ENCODE results near the gene HIRA. TPM values are rescaled to one million over a fixed set of nuclear protein-coding genes. Genes with fewer than 3 reads are reported as not detected.

Gene HIRA
- total RNA-seq, 2 donors from 2014 or later = 23.8 to 25.7 TPM

DNA sequence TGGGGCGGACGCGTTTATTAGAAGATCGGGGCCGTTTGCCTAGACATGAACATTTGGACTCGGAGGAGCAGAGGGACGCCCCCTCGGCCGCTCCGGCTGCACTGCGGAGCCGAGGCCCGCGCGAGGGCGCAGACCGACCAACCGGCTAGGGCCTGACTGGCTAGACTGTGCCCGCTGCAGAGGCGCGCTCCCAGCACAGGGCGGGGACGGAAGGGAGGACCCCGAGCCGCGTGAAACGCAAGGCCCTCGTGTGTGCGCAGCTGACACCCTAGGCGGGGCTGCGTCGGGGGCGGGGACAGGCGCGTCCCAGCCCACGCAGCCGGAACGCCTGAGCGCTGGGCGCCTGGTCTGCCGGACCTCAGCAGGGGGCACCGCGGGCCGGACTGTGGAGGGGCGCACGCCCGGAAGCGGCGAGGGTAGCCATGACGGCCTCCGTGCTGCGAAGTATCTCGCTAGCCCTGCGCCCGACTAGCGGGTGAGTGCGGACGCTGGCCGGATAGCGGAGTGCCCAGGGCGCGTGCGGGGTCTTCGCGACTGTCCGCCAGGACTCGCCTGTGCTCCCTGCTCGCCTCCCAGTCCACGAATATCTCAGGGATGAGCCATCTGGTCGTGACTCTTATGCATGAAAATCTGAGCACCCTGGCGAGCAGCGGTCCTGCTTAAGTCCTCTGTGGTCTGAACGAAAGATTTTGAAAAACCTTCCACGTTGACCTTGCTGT, 759 bp upstream of the HIRA start, which contains the start of gene MRPL40:
Gene MRPL40, plus strand, starts transcription at position 413 of the 719 bp plus-strand sequence. Its CDS starts 10 bp downstream, at position 423.
- ATAC-seq (ENCODE audit: insufficient number of reproducible peaks, low FRiP score, low read depth) (peak; percentile 89), DNase-seq (ENCODE audit: low spot score) (peak; percentile 58)
- Histone ChIP-seq H3K9me3 (no peaks in the 10 kb centered on the region), H3K4me3 (peak within 1 kb of the TSS; percentile 95), H3K36me3 (peaks cover 13% of the 10 kb centered on the region), H3K27me3 (replicated peaks; ENCODE audit: insufficient read depth) (no peaks in the 10 kb centered on the region), H3K27ac (peak within 1 kb of the TSS; percentile 91 to 94), H3K4me1 (ENCODE audit: control insufficient read depth in 1 of 2, low read depth in 2 of 2) (peaks cover 12 to 33% of the 10 kb centered on the region in 2 donors)
- TF ChIP-seq, protein P1, sequence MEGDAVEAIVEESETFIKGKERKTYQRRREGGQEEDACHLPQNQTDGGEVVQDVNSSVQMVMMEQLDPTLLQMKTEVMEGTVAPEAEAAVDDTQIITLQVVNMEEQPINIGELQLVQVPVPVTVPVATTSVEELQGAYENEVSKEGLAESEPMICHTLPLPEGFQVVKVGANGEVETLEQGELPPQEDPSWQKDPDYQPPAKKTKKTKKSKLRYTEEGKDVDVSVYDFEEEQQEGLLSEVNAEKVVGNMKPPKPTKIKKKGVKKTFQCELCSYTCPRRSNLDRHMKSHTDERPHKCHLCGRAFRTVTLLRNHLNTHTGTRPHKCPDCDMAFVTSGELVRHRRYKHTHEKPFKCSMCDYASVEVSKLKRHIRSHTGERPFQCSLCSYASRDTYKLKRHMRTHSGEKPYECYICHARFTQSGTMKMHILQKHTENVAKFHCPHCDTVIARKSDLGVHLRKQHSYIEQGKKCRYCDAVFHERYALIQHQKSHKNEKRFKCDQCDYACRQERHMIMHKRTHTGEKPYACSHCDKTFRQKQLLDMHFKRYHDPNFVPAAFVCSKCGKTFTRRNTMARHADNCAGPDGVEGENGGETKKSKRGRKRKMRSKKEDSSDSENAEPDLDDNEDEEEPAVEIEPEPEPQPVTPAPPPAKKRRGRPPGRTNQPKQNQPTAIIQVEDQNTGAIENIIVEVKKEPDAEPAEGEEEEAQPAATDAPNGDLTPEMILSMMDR (IDR thresholded peaks at IDR 0.05) = no peak

DNA sequence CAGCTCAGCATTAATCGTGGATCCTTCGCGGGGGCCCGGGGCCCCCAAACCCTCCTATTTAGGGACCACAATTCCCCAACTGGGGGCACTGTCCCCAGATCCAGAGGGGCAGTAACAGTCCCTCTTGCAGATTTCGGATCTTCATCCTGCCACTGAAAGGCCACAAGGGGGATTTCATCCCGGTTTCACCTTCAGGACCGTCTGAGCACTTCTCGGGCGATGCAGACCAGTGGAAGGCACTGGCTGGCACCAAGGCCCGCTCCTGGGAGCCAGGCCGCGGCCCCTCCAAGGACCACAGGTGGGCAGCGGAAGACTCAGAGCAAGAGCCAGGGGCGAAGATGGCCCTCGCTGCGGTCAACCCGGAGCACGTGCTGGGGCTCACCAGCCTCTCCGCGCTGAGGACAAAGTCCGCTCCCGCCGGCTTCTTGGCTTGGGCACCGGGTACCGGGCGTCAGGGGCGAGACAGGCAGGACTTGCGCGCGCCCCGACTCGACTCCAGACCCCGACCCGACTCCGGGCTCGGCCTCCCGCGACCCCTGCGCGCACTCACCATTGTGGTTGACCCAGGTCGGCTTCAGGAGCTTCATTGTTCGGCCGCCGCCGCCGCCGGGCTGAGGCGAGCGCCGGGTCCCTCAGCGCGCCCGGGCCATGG, 517 bp downstream of the HIRA start:
- DNase-seq (ENCODE audit: low spot score) (no peak), ATAC-seq (ENCODE audit: insufficient number of reproducible peaks, low FRiP score, low read depth) (no peak)
- Histone ChIP-seq H3K4me1 (ENCODE audit: control insufficient read depth in 1 of 2, low read depth in 2 of 2) (peaks cover 12 to 33% of the 10 kb centered on the region in 2 donors), H3K4me3 (peak overlapping the region; percentile 95), H3K27ac (no peak overlapping the region), H3K36me3 (peaks cover 11% of the 10 kb centered on the region), H3K9me3 (no peaks in the 10 kb centered on the region), H3K27me3 (replicated peaks; ENCODE audit: insufficient read depth) (no peaks in the 10 kb centered on the region)
- TF ChIP-seq, protein P1 (IDR thresholded peaks at IDR 0.05) = no peak

DNA sequence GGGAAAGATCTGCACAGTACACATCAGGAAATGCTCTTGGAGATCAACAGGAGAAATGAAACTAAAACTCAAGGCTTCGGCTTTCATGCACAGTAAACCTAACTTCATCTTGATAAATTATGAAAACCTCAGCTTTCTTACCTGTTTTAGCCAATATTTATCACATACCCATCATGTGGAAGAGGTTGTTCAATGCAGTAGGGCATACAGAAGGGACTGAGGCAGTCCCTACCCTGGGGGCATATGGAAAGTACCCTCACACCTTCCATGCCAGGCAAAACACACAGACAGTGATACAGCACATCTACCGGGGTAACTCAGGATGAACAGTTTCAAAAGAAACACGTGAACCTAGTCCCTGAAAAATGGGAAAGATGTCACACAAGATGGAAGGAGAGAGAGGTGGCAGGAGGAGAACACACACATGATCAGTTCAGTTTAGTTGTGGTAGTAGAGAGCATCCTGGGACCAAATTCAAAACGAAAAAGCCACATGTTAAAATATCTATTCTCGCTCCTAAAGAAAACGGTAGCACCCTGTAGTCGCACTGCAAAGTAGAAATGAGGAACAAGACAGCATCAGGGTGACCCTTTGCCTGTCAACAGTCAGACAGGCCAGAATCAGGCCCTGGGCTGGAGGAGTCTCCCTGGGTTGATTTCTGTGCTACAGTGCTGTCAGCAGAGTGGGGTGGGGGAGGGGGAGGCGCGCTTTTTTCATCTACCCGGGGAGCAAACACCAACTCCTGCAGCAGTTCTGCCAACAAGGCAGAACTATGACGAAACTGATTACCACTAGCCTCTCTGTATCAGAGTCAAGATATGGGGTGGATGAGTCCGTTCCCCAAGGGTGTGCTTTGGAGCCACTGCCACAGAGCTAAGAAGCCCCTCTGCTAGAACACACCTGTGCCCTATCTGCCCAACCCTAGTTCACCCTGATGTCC, 1.3 kb downstream of the HIRA start:
- H3K9me3 ChIP-seq = no peaks in the 10 kb centered on the region
- peaks cover 12 to 33% of the 10 kb centered on the region in 2 donors for H3K4me1 ChIP-seq (ENCODE audit: control insufficient read depth in 1 of 2, low read depth in 2 of 2)
- no peak overlapping the region for H3K27ac ChIP-seq
- H3K36me3 ChIP-seq = peaks cover 4% of the 10 kb centered on the region
- DNase-seq (ENCODE audit: low spot score) = no peak
- H3K27me3 ChIP-seq (replicated peaks; ENCODE audit: insufficient read depth) = no peaks in the 10 kb centered on the region
- TF ChIP-seq, protein P1 (IDR thresholded peaks at IDR 0.05) = no peak
- H3K4me3 ChIP-seq = peak overlapping the region; percentile 95
- no peak for ATAC-seq (ENCODE audit: insufficient number of reproducible peaks, low FRiP score, low read depth)

DNA sequence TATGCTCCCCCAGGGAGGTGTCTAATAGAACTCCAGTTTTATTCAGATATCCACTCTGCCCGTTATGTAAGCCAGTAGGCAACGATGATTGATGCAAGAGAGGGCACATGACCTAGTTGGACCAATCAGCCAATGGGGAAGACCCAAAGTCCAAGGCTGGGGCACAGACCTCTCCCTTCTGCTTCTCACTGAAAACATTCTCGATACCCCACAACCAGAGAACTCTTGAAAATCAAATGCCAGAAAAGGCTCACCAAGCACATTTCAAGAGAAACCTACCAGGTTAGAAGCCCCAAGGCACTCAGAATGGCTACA, 7.4 kb downstream of the HIRA start:
- TF ChIP-seq, protein P1 (IDR thresholded peaks at IDR 0.05) = no peak
- Histone ChIP-seq H3K36me3 (no peaks in the 10 kb centered on the region), H3K27ac (no peak overlapping the region), H3K27me3 (replicated peaks; ENCODE audit: insufficient read depth) (no peaks in the 10 kb centered on the region), H3K9me3 (no peaks in the 10 kb centered on the region), H3K4me1 (ENCODE audit: control insufficient read depth in 1 of 2, low read depth in 2 of 2) (peaks cover 4 to 7% of the 10 kb centered on the region in 2 donors), H3K4me3 (no peak overlapping the region)
- ATAC-seq (ENCODE audit: insufficient number of reproducible peaks, low FRiP score, low read depth) = no peak
- DNase-seq (ENCODE audit: low spot score) = no peak
